DND-41 (cell line): ENCODE data around the gene SIN3B.

Experiments
- ATAC-seq: fragments of 200-7000 bp; cut with Tn5 transposase; 3 replicates; pipeline ENCODE4 v1.9.1; 2021; ENCODE audit warnings: low read depth; ENCODE audit not compliant: insufficient read depth
- DNase-seq: peaks from one replicate; pipeline ENCODE4 v3.0.0-alpha.2; 2020
- H2AFZ ChIP-seq: 2 replicates; pipeline ENCODE4 v1.6.0; 2012; ENCODE audit warnings: low read depth, low read length
- H3K27ac ChIP-seq: 2 replicates; pipeline ENCODE4 v1.5.1; 2012; ENCODE audit warnings: low read length, inconsistent platforms
- H3K27me3 ChIP-seq: fragments of 200-600 bp; sonication (generic); 2 replicates; pipeline ENCODE4 v1.6.0; 2012; ENCODE audit warnings: low read length, mild to moderate bottlenecking, inconsistent platforms; ENCODE audit not compliant: insufficient read depth, poor library complexity
- H3K36me3 ChIP-seq: 2 replicates; pipeline ENCODE4 v1.5.1; 2012; ENCODE audit warnings: low read length, inconsistent platforms; ENCODE audit not compliant: insufficient read depth
- H3K4me1 ChIP-seq: 2 replicates; pipeline ENCODE4 v1.5.1; 2012; ENCODE audit warnings: mild to moderate bottlenecking, low read length; ENCODE audit not compliant: insufficient read depth
- H3K4me2 ChIP-seq: 2 replicates; pipeline ENCODE4 v1.6.0; 2012; ENCODE audit warnings: mild to moderate bottlenecking, moderate library complexity, low read length, inconsistent platforms; ENCODE audit not compliant: insufficient read depth
- H3K4me3 ChIP-seq, 2 experiments: fragments of 200-600 bp in 1 of 2; shearing (Covaris generic) in 1 of 2; 2 replicates each; pipeline ENCODE4 v1.5.1; 2012 to 2016; ENCODE audit warnings: inconsistent platforms in 2 of 2, low read length in 2 of 2, mild to moderate bottlenecking in 2 of 2, low read depth in 1 of 2, moderate library complexity in 1 of 2
- H3K79me2 ChIP-seq: 2 replicates; pipeline ENCODE4 v1.6.0; 2012; ENCODE audit warnings: low read length, inconsistent platforms; ENCODE audit not compliant: insufficient read depth
- H3K9ac ChIP-seq: 2 replicates; pipeline ENCODE4 v1.6.0; 2012; ENCODE audit warnings: low read depth, mild to moderate bottlenecking, inconsistent platforms, low read length, moderate library complexity
- H3K9me3 ChIP-seq: 2 replicates; pipeline ENCODE4 v1.5.1; 2012; ENCODE audit warnings: low read length, moderate library complexity, mild to moderate bottlenecking, inconsistent platforms; ENCODE audit not compliant: insufficient read depth, severe bottlenecking
- H4K20me1 ChIP-seq: 2 replicates; pipeline ENCODE4 v1.6.0; 2012; ENCODE audit warnings: low read length; ENCODE audit not compliant: insufficient read depth
- CTCF ChIP-seq: IDR thresholded peaks from 2 replicates; pipeline ENCODE4 v1.5.1; 2012; ENCODE audit warnings: borderline replicate concordance, low read length, moderate library complexity, mild to moderate bottlenecking; ENCODE audit not compliant: poor library complexity, severe bottlenecking; ENCODE audit errors: extremely low read depth
- EZH2 ChIP-seq: IDR thresholded peaks from 3 replicates; pipeline ENCODE4 v1.6.1; 2012; ENCODE audit warnings: borderline replicate concordance, low read depth, mild to moderate bottlenecking, moderate library complexity, low read length, inconsistent platforms; ENCODE audit not compliant: severe bottlenecking

The SIN3B gene

GRCh38 chr19:16821081-16821480 lies 8.1 kb upstream of the SIN3B start:
- TF ChIP-seq EZH2 (no peak), CTCF (no peak)
- Histone ChIP-seq H3K9ac (no peak overlapping the region), H3K9me3 (peaks cover under 1% of the 10 kb centered on the region), H3K4me3 (no peak overlapping the region), H2AFZ (no peak overlapping the region), H3K27me3 (no peaks in the 10 kb centered on the region), H4K20me1 (no peaks in the 10 kb centered on the region), H3K79me2 (no peaks in the 10 kb centered on the region), H3K36me3 (no peaks in the 10 kb centered on the region), H3K4me1 (no peaks in the 10 kb centered on the region), H3K27ac (no peak overlapping the region), H3K4me2 (no peak overlapping the region)
- ATAC-seq (no peak), DNase-seq (no peak)

GRCh38 chr19:16822648-16823047 lies 6.5 kb upstream of the SIN3B start:
- ATAC-seq (no peak), DNase-seq (no peak)
- Histone ChIP-seq H3K9ac (no peak overlapping the region), H3K27ac (no peak overlapping the region), H3K27me3 (no peaks in the 10 kb centered on the region), H3K36me3 (no peaks in the 10 kb centered on the region), H3K4me2 (no peak overlapping the region), H3K4me1 (no peaks in the 10 kb centered on the region), H4K20me1 (no peaks in the 10 kb centered on the region), H3K9me3 (no peaks in the 10 kb centered on the region), H3K79me2 (no peaks in the 10 kb centered on the region), H2AFZ (no peak overlapping the region), H3K4me3 (no peak overlapping the region)
- TF ChIP-seq CTCF (no peak), EZH2 (no peak)

GRCh38 chr19:16824658-16825311 lies 4.4 kb upstream of the SIN3B start:
- Histone ChIP-seq H3K79me2 (peaks cover 8% of the 10 kb centered on the region), H3K9me3 (no peaks in the 10 kb centered on the region), H4K20me1 (no peaks in the 10 kb centered on the region), H3K36me3 (no peaks in the 10 kb centered on the region), H3K27me3 (no peaks in the 10 kb centered on the region), H2AFZ (no peak overlapping the region), H3K27ac (no peak overlapping the region), H3K9ac (no peak overlapping the region), H3K4me1 (peaks cover 8% of the 10 kb centered on the region), H3K4me3 (no peak overlapping the region), H3K4me2 (no peak overlapping the region)
- TF ChIP-seq EZH2, result no peak
- TF ChIP-seq CTCF, result no peak
- ATAC-seq (no peak), DNase-seq (no peak)
